ENCODE results near the gene HECA.
"Not testable (repeated sequence)": the region's sequence is repeated elsewhere in the genome, so short reads cannot be mapped to it uniquely, and the experiment has no call there.

HECA gene

DNA sequence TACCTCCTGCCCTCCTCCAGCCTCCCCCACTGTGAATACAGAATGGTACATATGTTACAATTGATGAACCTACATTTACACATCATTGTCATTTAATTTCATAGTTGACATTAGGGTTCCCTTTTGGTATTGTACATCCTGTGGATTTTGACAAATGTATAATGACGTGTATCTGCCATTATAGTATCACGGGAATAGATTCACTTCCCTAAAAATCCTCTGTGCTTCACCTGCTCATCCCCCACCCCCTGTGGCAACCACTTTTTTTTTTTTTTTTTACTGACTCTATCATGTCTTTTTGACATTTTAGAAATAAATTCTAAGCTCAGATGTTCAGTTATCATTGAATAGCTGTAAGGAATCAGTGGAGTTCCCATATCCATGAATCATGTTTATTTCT is 30.4 kb downstream of the HECA start:
- no peak for DNase-seq

DNA sequence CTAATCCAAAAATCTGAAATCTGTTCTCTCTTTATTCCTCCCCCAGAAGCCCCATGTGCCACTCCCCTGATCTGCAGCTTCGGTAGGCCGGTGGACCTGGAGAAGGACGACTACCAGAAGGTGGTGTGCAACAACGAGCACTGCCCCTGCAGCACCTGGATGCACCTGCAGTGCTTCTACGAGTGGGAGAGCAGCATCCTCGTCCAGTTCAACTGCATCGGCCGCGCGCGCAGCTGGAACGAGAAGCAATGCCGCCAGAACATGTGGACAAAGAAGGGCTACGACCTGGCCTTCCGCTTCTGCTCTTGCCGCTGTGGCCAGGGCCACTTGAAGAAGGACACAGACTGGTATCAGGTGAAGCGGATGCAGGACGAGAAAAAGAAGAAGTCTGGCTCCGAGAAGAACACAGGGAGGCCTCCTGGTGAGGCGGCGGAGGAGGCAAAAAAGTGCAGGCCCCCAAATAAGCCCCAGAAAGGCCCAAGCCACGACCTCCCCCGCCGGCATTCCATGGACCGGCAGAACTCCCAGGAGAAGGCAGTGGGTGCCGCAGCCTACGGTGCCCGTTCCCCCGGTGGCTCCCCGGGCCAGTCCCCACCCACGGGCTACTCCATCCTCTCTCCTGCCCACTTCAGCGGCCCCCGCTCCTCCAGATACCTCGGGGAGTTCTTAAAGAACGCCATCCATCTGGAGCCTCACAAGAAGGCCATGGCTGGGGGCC is 31.5 kb downstream of the HECA start:
- no peak for DNase-seq

DNA sequence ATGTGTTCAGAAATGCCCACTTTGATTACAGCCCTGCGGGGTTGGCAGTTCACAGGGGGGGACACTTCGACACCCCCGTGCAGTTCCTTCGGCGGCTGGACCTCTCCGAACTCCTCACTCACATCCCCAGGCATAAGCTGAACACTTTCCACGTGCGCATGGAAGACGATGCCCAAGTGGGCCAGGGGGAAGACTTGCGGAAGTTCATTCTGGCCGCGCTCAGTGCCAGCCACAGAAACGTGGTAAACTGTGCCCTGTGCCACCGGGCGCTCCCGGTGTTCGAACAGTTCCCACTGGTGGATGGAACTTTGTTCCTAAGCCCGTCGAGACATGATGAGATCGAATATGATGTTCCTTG is 32.1 kb downstream of the HECA start:
- no peak for DNase-seq

DNA sequence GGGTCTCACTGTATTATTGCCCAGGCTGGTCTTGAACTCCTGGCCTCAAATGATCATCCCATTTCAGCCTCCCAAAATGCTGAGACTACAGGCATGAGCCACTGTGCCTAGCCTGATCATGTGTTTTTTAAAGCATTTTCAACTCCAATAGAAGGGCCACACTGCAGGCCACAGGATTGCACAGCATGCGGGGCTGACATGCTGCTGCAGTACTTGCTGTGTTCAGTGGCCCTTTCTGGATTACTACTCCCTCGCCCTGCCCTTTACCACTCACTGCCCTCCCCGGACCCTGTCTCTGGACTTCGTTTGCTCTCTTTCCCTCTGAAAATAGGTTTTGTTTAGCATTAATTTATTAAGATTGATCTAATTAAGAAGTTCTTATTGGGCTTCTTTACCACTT is 37.3 kb downstream of the HECA start:
- no peak for DNase-seq

DNA sequence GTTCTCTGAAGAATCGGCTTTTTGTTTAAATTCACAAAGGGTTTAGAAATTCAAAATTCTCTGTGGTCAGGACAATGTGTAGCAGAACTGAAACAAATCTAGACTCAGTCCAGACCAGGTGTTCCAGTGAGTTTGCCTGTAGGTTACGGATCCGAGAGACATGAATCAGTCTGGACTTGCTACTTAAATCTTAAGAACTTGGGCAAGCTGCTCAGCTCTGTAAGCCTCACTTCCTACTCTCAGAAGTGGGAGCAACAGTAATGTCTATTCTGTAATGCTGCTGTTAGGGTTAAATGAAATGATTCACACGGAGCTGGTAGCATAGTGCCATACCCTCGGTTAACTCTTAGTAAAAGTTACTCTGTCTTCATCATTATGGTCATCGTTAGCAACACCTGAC is 37.7 kb downstream of the HECA start:
- no peak for DNase-seq

DNA sequence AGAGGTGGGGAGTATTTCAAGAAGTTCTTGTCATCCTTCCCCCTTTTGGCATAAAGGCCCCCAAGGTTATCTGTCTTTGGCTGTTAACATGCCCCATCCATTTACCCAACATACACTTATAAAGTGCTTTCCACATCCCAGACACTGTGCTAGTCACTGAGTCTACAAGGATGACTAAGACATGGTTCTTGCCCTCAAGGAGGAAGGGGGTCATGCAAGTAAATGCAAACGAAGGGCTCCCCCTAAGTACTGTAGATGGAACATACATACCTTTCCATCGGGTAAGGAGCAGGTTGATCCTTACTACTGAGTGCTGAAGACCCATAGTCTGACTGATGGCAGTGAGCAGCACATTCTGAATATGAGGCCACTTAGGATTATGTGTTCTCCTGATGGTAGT is 38.3 kb downstream of the HECA start:
- no peak for DNase-seq

DNA sequence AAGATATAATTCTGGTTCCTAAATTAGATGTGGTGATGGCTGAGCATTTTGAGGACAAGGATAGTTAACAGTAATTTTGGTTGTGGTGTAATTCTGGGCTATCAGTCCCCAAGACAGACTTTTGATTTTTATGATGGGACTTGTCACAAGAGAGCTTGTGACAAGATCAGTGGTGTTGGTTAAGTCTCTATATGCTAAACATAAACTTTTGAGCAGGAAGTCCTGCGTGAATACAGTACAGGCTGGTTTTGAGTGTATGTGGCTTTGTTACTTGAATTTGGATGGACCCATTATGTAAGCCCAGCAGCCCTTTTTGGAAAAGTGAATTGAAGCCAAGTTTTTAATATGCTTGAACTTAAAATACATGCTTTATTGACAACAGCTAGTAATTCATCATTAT is 38.9 kb downstream of the HECA start:
- no peak for DNase-seq

DNA sequence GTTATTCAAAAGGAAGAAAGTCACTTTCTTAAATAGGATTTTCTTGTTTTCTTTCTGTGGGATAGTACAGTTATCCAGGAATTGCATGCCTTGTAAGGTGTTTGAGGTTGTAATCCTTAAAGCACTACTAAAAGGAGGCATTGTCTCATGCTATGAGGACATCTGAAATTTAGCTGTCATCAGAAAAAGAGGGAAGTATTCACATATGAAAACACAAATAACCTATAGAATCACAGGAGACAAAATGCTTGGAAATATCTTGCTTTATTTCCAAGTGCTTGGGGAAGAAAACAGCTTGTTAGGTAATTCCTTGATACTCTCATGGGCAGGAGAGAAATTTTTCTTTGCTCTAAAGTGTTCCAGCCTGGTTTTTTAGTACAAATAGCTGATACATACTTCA is 40.1 kb downstream of the HECA start:
- DNase-seq: no peak

DNA sequence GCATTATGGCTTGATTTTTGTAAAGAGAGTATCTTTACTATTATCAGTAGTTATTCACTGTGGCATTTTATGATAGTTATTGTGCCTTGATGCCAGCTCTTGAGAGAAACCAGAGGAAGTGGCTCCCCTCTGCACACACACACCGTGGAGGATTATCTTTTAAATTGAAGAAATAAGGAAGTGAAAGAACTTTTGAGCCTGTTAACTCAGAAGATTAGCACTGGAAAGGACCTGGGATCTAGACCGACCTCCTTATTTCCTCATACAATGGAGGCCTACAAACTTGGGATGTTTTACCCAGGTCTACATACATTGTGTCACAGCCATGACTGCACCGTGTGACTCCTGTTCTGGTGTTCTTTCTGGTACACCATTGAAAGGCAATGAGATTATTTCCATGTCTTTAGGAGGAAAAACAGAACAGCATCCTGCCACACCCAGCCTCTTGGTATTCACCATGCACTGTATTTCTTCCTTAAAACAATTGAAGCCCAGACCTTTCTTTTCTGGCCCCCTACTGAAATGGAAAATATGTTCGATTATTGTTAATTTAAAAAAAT is 40.6 kb downstream of the HECA start:
- no peak for DNase-seq

- no peak for DNase-seq
Measured at GRCh38 chr6:139181236-139181635, 46.4 kb downstream of the HECA start.

- DNase-seq: no peak
Measured at GRCh38 chr6:139184047-139184446, 49.2 kb downstream of the HECA start.

DNA sequence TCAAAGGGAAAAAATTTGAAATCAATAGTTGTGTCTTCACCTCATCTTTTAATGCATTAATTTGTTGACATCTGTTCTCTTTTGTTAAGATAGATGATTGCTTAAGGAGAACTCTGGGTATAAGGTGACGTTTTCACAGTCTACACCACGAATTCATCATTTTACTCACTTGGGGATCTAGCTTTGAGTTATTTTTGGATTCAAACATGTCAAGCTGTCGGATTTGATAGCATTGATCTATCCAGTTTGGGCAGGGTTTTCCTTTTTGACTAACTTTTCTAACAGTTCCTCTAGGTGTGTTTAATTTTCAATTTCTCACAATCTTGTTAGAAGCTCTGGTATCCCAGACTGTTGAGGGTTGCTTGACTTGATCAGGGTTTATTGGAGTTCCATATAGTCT is 49.6 kb downstream of the HECA start:
- DNase-seq: no peak

DNA sequence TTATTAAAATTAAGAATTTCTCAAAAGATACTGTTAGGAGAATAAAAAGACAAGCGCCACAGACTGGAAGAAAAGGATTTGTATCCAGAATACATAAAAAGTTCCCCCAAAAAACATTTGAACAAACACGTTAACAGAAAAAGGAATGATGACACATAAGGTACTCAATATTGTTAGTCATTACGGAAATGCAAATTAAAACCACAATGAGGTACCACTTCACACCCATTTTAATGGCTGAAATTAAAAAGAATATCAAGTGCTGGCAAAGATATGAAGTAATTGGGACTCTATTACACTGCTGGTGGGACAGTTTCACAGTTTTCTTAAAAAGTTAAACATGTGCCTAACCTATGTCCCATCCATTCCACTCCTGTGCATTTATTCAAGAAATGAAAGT is 51.4 kb downstream of the HECA start:
- no peak for DNase-seq

DNA sequence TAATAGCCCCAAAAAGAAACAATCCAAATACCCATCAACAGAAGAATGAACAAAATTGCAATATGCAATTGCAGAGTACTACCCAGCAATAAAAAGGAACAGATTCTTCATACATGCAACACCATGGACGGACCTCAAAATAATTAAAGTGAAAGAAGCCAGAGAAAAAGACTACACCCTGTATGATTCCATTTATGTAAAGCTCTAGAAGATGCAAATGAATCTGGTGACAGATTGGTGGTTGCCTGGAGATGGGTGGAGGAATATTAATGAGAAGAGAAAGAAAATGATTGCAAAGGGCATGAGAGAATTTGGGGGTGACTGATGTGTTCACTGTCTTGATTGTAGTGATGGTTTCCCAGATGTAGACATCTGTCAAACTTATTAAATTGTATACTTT is 51.8 kb downstream of the HECA start:
- DNase-seq: no peak

DNA sequence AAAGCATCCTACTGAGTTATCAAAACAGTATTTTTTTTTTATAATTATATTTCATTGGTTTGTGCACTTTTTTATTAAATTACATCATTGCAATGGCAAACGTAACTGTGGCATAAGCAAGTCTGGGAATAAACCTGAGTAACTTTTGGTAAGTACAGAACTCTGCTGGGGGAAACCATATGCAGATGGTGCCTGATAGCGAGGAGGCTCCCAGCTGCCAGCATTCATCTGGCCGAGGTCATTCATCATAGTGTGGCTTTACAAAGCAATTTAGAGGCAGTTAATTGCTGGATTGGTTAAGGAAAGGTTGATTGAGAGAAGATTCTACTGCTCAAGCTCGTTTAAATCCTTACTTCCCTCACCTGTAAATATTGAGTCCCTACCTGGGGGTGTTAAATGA is 52.6 kb downstream of the HECA start:
- no peak for DNase-seq

- DNase-seq: no peak
Measured at GRCh38 chr6:139189665-139190064, 54.8 kb downstream of the HECA start.

- no peak for DNase-seq
Measured at GRCh38 chr6:139194740-139195139, 59.9 kb downstream of the HECA start.

- no peak for DNase-seq
Measured at GRCh38 chr6:139198529-139199288, 63.8 kb downstream of the HECA start.

DNA sequence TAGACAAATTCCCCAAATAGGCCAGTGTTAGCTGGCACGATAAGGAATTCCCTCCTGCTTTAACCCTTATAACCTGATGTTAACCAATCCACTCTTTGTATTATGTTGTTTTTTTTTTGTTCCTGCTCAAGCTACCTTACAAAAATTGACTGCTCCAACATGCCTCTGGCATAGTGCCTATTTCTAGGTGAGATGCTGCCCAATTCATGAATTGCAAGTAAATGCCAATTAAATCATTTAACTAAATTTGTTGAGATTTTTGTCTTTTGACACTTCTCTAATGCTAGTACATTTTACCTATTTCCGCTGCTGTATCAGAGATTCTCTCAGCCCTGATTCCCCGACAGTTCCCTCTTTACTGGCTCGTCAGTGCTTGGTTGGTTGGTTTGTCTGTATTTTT is 66.5 kb downstream of the HECA start:
- DNase-seq: no peak

- DNase-seq: no peak
Measured at GRCh38 chr6:139204978-139205377, 70.1 kb downstream of the HECA start.

DNA sequence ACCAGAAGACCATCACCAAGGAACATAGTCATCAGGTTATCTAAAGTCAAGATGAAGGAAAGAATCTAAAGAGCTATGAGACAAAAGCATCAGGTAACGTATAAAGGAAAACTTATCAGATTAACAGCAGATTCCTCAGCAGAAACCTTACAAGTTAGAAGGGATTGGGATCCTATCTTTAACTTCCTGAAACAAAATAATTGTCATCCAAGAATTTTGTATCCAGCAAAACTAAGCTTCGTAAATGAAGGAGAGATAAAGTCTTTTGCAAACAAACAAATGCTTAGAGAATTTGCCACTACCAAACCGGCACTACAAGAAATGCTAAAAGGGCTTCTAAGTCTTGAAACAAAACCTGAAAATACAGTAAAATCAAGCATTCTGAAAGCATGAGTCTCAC is 71.0 kb downstream of the HECA start:
- DNase-seq: no peak

DNA sequence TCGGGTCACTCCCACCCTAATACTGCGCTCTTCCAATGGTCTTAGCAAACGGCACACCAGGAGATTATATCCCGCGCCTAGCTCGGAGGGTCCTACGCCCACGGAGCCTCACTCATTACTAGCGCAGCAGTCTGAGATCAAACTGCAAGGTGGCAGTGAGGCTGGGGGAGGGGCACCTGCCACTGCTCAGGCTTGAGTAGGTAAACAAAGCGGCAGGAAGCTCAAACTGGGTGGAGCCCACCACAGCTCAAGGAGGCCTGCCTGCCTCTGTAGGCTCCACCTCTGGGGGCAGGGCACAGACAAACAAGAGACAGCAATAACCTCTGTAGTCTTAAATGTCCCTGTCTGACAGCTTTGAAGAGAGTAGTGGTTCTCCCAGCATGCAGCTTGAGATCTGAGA is 75.9 kb downstream of the HECA start:
- not testable (repeated sequence) for DNase-seq

GRCh38 chr6:139212460-139212859 is 77.6 kb downstream of the HECA start:
- DNase-seq: not testable (repeated sequence)

DNA sequence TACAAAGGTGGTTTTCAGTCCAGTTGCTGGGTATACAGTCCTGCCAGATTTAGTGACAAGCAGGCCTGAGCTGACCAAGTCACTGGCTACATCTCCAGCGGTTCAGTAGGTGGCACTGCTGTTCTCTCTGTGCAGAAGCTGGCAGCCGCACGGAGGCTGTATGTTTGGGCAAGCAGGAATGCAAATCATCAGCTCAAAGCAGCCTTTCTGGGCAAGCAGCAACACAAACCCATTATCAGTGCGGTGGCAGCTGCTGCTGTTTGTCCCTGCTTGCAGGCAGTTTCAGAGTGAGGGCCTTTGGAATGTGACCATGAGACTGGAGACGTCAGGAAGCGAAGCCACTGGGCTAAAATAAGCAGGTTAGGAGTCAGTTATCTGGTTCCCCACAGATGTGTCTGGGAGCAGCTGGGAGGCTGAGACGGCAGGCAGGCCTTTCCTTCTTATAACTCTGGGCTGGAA is 84.4 kb downstream of the HECA start:
- DNase-seq: peak; percentile 73

Measured in activated naive CD4-positive, alpha-beta T cell treated with Interleukin-2 at 50 U/mL for 16 hours (primary cell).